HTERT RPE-1 (cell line): ENCODE measurements around the gene TNXB.
"Not testable (repeated sequence)": the region's sequence is repeated elsewhere in the genome, so short reads cannot be mapped to it uniquely, and the experiment has no call there.

Experiments
- in situ Hi-C: fragments of 300-500 bp; cut with MboI; formaldehyde crosslinking; loops from 4 replicates; pipeline ENCODE4 v1.14.3; 2020; ENCODE audit warnings: low sequenced_read_pairs

Gene TNXB

DNA sequence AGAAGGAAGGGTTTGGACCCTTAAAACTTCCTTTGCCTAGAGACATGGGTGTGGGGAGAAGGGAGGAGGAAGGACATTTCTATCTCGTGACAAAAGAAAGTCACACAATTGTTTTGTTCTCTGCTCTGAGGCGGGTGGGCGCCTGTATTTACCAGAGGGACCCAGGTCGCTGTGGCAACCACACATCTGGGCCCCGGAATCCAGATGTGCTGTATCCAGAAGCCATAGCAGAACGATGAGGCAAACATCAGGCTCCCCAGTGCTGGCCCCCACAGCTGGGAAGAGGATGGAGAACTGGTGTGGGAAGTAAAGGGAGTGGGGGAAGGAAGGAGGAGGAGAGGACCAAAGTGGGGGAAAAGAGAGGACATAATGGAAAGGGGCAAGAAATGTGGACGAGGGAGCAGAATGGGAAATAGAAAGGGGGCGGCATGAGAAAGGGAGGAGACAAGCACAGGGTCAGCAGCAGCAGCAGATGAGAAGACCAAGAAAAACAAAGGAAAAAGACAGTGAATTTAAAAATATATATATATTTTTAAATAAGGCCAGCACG lies 3.4 kb upstream of the TNXB start:
- in situ Hi-C loops: no loop called here

DNA sequence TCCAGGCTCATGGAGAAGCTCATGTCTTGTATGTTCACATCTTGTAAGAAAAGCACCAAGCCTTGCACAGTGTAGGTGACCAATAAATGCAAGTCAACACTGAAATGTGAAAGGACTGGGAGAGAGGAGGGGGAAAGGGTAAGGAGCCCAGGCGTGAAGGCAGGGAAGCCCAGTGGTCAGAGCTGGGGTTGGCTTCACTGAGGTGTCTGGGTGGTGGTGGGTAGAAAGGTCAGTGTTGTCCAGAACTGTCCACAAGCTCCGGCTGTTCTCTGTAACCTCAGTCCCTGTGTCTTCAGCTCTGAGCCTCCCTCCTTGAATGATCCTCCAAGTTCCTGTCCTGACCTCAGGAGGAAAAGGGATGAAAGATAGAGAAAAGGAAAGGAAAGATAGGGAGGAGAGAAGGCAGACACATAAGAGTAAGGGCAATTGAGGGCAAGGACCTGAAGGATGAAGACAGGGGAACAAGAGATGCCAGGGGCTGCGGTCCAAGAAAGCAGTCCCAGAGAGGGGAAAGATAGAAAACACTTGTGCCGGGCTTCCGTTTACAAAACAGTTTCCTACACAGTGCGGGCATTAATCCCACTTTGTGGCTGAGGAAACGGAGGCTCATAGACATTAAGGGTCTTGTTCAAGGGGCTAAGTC lies 2.4 kb upstream of the TNXB start:
- in situ Hi-C loops: no loop called here

DNA sequence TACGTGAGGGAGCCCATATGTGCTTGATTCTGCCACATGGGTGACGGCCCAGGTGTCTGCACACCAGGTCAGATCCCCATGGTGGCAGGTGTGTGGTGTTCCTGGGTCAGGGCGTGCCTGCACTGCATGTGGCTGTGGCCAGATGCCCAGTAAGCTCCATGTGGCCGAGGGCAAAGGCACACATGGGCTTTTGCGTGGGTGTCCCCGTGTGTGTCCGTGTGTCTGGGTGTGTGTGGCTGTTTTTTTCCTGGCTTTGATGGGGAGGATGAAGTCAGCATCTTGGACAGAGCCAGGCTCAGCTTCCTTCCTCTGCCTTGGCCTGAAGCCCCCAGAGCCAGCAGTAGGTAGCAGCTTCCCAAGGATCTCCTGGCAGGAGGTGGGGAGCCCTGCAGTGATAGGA lies 1.5 kb upstream of the TNXB start:
- in situ Hi-C loops: no loop called here

DNA sequence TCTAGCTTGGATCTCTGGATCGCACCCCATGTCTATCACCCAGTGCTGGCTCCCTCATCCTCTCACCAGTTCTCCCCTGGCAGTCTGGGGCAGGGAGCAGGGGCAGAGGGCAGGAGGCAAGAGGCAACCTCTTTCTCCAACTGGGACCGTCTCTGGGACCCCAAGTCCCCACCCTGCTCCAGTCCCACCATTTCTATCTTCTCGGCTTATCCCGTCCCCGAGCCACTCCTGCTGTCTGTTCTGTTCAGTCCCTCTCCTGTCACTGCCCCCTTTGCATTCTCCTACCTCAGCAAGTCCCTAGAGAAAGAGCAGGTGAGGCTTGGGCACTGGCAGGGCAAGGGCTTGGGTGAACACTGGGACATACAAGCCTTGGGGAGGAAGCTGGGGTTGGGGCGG lies 625 bp upstream of the TNXB start:
- in situ Hi-C loops: no loop called here

DNA sequence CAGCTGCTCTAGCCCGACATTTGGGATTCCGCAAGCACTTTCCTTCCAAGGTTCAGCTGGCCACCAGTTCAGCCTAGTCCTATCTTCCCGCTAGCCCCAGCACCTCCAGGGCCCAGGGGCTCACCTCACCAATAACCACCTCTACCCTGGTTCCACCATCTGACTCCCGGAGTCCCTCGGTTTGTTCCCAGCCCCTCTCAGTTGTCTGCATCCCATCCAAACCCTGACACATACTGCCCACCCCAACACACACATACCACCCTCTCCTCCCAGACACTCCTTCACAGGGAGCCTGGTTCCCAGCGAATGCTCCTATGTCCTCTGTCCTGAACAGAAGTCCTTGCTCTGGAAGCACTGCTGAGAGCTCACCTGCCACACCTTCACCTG lies 418 bp downstream of the TNXB start:
- in situ Hi-C loops: no loop called here

DNA sequence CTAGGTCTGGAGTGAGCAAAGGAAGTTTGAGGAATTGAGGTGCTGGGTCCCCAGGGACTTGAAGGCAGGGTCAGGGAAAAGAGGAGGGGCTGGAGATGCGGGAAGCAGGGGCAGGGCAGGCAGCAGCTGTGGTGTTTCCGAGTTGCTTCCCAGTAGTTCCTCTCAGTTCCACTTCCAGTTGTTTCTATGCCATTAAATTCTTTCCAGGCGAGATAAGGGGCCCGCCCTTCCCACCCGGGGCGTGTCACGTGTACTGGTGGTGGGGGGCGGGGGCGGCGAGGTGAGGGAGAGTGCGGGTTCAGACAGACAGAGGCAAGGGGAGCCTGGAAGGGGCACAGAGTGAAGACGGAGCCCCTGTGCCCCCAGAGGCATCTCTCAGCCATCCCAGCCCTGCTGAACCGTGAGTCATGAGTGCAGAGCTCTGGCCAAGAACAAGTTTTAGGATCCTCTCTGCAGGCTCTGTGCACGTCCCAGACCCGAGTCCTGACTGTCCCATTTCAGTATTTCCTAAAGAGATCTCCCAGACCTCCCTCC lies 977 bp downstream of the TNXB start:
- in situ Hi-C loops: no loop called here

DNA sequence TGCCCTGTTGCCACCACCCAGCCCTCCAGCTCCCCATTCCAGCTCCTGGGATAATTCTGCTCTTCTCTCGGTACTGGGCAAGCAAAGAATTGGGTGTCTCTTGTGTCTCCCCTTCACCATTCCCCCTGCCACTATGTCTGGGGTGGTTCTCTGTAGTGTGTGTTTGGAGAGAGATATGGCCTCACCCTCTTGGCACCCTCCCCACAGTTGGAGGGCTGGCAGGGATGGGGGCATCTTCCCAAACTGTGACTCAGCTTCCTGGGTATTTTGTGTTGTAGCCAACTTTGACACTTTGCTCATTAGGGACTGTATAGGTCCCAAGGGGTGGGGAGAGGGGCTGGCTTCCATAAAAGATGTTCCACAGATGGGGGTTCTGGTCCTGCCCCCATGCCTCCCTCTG lies 1.7 kb downstream of the TNXB start:
- in situ Hi-C loops: no loop called here

DNA sequence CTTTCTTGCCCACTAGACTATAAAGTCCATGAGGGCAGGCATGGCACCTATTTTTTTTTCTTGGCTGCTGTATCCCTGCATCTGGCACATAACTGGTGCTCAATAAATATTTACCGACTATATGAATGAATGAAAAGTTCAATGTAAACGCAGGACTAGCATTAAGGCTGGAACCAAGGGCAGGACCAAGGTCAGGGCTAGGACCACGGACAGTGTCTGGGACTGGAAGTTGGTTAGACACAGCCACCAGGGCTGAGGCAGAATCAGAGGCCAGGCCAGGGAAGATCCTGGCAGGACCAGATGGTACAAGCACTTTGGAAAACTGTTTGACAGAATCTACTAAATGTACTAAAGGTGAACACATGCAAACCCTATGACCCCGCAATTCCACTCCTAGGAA lies 3.7 kb downstream of the TNXB start:
- in situ Hi-C loops: no loop called here

DNA sequence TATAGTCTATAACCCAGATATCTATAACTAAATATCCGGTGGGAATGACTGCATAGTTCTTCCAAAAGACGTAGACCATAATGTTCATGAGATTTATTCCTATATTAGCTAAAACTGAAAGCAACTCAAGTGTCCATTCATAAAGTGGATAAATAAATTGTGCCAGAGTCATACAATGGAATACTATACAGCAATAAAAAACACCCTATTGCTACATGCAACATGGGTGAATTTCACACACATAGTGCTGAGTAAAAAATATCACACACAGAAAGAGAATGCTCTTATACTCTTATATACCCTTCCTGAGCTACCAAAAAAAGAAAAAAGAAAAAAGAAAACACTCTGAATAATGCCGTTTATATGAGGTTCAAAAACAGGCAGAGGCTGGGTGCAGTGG lies 6.9 kb downstream of the TNXB start:
- in situ Hi-C loops: no loop called here

DNA sequence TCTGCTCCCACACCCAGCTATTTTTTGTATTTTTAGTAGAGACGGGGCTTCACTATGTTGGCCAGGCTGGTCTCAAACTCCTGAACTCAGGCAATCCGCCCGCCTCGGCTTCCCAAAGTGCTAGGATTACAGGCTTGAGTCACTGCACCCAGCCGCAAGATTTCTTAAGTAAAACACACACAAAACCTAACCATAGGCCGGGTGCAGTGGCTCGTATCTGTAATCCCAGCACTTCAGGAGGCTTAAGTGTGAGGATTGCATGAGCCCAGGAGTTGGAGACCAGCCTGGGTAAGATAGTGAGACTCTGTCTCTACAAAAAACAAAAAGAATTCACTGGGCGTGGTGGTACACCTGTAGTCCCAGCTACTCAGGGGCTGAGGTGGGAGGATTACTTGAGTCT lies 8.9 kb downstream of the TNXB start:
- in situ Hi-C loops: not testable (repeated sequence)

DNA sequence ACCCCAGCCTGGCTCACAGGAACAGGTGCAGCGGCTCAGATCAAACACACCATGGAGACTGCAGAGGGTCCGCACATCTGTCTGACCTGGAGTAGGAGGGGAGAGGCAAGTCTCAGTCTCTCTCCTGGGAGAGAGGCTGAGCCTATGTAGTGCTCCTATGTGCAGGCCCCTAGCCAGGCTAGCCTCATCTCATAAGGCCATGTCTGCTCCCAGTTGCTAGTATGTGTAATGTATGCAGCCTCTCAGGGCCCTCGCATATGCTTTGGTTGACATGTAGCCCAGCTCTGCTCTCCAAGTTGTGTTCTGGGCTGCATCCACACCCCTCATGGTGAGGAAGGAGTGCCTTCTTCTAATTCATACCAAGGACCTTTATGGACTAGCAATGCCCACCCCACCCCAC lies 11.8 kb downstream of the TNXB start:
- in situ Hi-C loops: no loop called here

DNA sequence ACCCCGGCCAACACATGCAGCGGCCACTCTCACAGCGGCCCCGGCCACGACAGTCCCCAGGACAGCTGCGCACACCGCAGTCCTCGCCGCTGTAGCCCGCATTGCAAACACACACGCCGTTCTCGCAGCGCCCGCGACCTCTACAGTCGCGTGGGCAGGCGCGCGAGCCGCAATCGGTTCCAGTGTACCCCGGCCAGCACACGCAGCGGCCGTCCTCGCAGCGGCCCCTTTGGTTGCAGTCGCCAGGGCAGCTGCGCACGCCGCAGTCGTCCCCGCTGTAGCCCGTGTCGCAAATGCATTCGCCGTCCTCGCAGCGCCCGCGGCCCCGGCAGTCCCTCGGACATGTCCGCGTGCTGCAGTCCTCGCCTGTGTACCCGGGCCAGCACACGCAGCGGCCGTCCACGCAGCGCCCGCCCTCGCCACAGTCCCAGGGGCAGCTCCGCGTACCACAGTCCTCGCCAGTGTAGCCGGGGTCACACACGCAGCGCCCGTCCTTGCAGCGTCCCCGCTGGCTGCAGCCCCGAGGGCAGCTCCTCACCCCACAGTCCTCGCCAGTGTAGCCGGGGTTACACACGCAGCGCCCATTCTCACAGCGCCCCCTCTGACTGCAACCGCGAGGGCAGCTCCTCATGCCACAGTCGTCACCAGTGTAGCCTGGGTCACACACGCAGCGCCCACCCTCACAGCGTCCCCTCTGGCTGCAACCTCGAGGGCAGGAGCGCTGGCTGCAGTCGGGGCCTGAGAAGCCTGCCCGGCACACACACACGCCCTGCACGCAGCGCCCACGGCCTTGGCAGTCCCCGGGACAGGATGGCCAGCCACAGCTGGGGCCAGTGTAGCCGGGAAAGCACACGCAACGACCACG lies 12.5 kb downstream of the TNXB start:
- in situ Hi-C loops: no loop called here

DNA sequence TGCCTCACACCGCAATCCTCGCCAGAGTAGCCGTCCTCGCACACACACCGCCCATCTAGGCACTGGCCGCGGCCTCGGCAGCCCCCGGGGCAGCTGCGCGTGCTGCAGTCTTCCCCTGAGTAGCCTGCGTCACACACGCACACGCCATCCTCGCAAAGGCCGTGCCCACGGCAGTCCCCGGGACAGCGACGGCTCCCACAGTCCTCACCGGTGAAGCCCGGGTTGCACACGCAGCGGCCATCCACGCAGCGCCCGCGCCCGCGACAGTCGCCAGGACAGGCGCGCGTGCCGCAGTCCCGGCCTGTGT lies 13.1 kb downstream of the TNXB start:
- in situ Hi-C loops: no loop called here

DNA sequence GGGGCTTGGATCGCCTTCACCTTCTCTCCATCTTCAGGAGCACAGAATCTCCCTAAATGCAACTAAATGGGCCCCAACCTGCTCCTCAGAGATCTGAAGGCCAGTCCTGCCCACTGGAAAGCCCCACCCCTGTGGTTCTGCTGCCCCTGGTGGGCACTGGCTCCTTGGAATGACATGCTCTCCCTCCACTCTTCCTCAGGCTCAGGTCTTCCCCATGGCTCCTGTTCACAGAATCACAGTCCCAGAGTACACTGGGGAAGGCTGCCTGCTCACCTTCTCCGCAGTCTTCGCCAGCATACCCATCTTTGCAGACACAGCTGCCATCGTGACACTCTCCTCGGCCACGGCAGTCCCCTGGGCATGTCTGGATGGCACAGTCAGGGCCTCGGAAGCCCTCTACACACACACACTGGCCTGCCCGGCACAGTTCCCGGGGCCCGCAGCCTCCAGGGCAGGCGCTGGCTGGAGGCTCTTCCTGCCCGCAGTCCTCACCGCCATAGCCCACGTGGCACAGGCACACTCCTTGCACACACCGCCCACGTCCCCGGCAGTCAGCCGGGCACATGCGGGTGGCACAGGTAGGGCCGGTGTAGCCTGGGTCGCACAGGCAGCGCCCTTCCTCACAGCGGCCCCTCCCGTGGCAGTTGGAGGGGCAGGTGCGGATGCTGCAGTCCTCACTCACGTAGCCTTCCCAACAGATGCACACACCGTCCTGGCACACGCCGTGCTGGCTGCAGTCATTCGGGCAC lies 13.6 kb downstream of the TNXB start:
- in situ Hi-C loops: no loop called here

DNA sequence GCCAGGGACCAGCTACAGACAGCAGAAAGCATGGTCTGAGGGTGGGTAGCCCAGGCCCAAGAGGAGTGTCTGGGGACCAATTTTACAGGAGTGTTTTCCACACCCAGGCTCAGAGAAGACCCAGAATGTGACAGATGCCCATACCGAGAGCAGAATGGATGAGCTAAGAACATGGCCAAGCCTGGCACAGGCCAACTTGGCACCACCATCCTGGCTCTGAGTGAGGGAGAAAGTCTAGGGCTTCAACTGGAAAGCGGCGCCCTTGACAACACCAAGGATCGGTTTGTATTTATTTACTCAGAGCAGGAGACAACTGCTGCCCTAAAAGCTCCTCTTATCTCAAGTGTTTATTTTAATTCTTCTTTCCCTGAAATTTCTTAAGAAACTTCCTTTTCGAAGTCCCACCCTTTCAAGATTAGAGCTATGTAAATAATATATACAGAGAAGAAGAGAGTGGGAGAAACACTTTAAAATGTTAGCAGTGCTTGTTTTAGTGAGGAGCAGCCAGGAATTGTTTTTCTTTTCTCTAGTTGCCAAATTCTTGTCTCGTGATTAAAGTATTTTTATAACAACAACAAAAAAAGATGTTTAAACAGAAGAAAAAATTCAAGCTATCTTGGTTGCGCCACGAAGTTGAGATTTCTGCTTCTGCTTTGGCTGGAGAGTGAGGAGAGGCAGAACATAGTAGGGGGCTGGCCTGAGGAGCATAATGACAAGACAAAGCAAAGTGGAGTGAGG lies 16.2 kb downstream of the TNXB start:
- in situ Hi-C loops: no loop called here

DNA sequence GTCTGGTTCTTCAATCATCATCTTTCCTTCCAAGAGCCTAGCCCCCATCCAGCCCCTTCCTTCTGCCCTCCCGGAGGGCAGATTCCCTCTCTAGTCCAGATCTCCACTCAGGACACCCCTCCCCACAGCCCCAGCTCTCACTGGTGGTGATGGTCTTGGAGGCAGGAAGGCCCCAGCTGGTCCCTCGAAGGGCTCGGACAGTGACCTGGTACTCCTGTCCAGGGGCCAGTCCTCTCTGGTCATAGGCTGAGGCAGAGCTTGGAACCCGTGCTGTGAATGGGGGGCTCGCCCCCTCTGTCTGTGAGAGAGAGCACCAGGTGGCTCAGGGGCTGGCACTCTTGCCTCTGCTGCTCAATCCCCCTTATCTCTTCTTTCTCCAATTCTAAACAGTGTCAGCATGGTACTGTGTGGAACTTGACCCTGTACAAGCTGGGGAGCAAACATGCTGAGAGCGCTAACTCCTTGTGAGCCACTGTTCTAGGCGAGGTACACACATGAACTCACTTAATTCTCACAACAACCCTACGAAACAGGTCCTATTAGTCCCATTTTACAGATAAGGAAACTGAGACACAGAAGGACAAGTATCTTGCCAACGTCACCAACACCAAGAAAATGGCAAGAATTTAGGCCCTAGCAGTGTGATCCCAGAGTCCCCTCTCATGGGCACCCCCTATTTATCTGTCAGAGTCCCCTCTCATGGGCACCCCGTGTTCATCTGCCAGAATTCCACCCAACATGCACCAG lies 19.9 kb downstream of the TNXB start:
- in situ Hi-C loops: no loop called here

DNA sequence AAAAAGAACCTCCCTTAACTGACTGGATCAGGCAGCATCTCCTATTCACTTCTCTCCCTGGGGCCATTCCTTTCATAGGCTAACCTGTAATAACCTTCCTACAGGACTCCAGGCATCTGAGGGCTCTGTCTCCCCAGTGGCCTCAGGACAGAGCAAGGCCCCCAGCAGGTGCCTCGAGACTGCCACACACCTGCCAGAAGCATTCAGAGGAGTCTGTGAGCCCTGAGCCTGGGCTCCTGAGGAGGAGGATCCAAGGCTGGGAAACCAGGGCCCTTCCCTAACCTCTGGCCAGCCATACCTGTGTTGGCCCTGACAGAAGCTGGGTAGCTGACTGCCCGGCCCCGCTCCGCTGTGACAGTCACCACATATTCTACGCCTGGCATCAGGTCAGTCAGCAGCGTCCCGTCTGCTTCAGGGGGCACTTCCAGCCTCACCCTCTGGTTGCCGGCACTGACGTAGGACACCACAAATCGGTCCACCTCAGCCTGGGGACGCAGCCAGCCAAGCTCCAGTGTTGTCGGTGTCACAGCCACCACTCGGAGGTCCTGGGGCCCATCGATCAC lies 20.6 kb downstream of the TNXB start:
- in situ Hi-C loops: no loop called here

DNA sequence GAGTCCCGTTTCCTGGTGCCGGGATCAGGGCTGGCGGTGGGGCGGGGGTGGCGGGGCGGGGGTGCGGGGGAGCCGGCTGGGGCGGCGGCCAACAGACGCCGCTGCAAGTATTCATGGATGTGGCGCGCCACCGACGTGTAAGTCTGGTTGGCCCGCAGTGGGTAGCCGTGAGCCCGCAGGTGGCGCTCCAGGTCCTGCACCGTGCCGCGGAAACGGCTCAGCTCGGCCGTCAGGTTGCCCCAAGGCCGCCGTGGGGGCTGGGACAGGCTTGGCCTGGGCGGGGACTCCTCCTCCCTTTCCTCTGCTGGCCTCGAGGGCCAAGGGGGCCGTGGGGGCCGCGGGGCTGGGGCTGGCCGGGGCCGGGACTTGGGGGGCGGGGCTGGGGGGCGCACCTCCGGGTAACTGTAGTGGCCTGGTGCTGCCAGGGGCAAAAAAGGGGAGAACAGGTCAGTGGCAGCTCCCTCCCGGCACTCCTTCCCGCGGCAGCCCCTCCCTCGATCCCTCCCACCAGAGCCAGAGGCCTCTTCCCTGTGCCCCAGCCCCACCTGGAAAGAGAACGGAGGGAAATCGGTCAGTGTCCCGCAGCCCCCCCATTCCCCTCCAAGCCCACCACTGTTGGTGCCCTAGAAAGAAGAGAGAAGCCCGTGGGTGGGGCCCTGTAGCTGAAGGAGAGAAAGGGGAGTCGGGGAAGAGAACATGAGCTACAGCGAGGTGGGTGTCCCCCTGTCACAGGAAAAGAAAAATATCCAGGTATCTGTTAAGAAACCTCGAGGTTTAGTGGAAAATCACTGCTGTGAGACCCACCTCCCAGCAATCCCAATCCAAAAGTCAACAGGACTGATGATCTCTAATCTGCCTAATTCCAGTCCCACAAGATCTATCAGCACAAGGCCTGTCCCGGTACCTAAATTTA lies 21.3 kb downstream of the TNXB start:
- in situ Hi-C loops: no loop called here
